Activated CD4-positive, alpha-beta T cell treated with anti-CD3 and anti-CD28 coated beads, Interleukin-2, amount 10 ng/mL, durations not matched to agents 24 days and 14 days (primary cell): Measurements from ENCODE around the gene G3BP1. TPM values are rescaled to one million over a fixed set of nuclear protein-coding genes. Genes with fewer than 3 reads are reported as not detected.
A peak's percentile ranks its signal among the peaks of the same experiment; 100 is the strongest.

Experiments used
- DNase-seq: peaks from one replicate; pipeline ENCODE4 v3.0.0; 2022
- H3K27ac Mint-ChIP-seq: one replicate; pipeline ENCODE4 v1.8.0; 2022; ENCODE audit warnings: mild to moderate bottlenecking, mixed read lengths
- H3K27me3 Mint-ChIP-seq: one replicate; pipeline ENCODE4 v1.8.0; 2022; ENCODE audit warnings: mixed read lengths
- H3K36me3 Mint-ChIP-seq: one replicate; pipeline ENCODE4 v1.8.0; 2022; ENCODE audit warnings: low read depth, mild to moderate bottlenecking, mixed read lengths
- H3K4me1 Mint-ChIP-seq: one replicate; pipeline ENCODE4 v1.8.0; 2021; ENCODE audit warnings: mixed read lengths
- H3K4me3 Mint-ChIP-seq: one replicate; pipeline ENCODE4 v1.8.0; 2022; ENCODE audit warnings: mild to moderate bottlenecking, moderate library complexity, mixed read lengths
- H3K9me3 Mint-ChIP-seq: one replicate; pipeline ENCODE4 v1.8.0; 2021; ENCODE audit warnings: mixed read lengths
- intact Hi-C: fragments of 100-400 bp; cut with micrococcal nuclease; formaldehyde crosslinking; loops from one replicate; pipeline ENCODE4 v1.15.1; 2023
- total RNA-seq: library from RNA; stranded (reverse); gene quantifications from 2 replicates; pipeline ENCODE4 v1.2.3, GENCODE V29; 2022

Gene G3BP1
- total RNA-seq, 1 donor from 2014 or later = 362 TPM

DNA sequence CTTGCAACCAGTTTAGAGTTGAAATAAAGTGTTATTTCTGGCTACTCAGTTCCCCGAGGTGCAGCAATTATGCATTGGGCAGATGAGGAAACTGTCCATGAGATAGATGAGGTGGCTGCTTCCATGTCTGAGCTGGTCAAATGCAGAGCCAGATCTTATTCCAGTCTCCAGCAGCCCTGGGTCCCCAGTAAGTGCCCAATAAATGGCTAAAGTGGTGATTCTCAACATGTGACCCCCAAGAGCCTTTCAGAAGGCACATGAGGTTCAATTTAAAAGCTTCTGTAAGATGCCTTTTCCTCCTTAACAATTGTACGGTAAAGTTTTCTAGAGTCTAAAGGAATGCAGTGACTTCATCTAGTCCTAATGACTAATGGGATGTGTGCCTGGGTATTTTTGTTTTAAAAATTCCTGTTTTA, 30.8 kb upstream of the G3BP1 start:
- no peaks in the 10 kb centered on the region for H3K27me3 Mint-ChIP-seq
- H3K4me1 Mint-ChIP-seq = peaks cover 24% of the 10 kb centered on the region
- H3K27ac Mint-ChIP-seq = no peak overlapping the region
- no peak overlapping the region for H3K4me3 Mint-ChIP-seq
- no peak for DNase-seq
- no peaks in the 10 kb centered on the region for H3K9me3 Mint-ChIP-seq
- intact Hi-C loops = loop anchor here (1.0 to 10.0 kb wide), 3 partner anchors 17 to 296 kb away; partner anchors contain the start of genes ATOX1 and SLC36A1
- peaks cover 33% of the 10 kb centered on the region for H3K36me3 Mint-ChIP-seq

DNA sequence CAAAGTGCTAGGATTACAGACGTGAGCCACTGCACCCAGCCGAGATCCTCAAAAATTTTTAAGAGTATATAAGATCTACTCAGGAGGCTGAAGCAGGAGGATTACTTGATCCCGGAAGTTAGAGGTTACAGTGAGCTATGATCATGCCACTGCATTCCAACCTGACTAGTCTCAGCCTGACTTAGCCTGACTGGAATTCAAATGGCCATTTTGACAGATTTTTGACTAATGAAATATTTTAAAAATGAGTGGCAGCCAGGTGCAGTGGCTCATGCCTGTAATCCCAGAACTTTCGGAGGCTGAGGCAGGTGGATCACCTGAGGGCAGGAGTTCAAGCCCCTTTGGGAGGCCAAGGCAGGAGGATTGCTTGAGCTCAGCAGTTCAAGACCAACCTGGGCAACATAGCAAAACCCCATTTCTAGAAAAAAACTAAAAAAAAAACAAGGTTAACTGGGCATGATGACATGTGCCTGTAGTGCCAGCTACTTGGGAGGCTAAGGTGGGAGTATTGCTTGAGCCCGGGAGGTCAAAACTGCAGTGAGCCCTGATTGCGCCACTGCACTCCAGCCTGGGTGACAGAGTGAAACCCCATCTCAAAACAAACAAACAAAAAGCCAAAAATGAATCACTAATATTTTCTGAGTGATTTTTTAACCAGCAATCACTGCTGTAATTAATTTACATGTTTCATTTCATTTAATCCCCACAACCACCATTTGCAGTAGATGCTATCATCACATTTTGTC, 29.9 kb upstream of the G3BP1 start:
- Mint-ChIP-seq H3K27ac (no peak overlapping the region), H3K36me3 (peaks cover 33% of the 10 kb centered on the region), H3K27me3 (no peaks in the 10 kb centered on the region), H3K4me3 (no peak overlapping the region), H3K4me1 (peaks cover 29% of the 10 kb centered on the region), H3K9me3 (no peaks in the 10 kb centered on the region)
- no peak for DNase-seq
- intact Hi-C loops = loop anchor here (10.0 kb wide), 1 partner anchor 297 kb away; the partner anchor contains the start of gene SLC36A1

DNA sequence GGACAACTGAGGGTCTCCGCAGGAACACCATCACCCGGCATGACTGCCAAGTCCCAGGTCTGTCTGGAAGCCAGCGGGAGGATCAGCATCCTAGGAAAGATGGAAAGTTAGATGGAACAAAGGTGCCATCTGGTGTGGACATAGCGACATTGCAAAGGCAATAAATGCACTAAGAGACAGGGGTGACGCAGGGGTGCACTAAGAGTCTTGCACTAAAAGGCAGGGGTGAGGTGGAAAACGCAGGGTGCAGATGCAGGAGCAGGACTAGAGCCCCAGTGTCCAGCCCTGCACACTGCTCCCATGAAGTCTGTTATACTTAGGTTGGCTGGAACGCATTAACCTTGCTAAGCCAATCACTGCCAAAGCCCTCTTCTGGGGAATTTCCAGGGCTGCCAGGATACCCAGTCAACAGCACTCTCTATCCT, 28.9 kb upstream of the G3BP1 start:
- Mint-ChIP-seq H3K27me3 (no peaks in the 10 kb centered on the region), H3K27ac (no peak overlapping the region), H3K36me3 (peaks cover 33% of the 10 kb centered on the region), H3K4me1 (peaks cover 31% of the 10 kb centered on the region), H3K9me3 (no peaks in the 10 kb centered on the region), H3K4me3 (no peak overlapping the region)
- intact Hi-C loops = loop anchor here (10.0 kb wide), 1 partner anchor 298 kb away; the partner anchor contains the start of gene SLC36A1
- no peak for DNase-seq

DNA sequence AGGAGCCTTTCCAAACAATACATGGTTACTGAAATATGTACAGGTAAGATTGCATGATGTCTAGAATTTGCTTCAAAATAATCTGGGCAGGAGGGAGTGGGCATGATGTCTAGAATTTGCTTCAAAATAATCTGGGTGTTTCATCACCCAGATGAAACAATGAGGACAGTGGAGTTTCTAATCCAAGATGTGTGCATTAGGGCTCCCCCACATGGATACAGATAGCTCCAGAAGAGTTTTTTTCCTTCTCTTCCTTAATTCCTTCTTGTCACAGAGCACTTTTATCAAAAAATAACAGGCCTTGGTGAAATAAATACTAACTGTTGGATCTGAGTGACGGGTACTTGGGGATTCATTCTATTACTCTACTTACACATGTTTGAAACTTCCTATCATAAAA, 28.2 kb upstream of the G3BP1 start:
- no peak overlapping the region for H3K27ac Mint-ChIP-seq
- no peak for DNase-seq
- H3K27me3 Mint-ChIP-seq = no peaks in the 10 kb centered on the region
- H3K36me3 Mint-ChIP-seq = peaks cover 33% of the 10 kb centered on the region
- intact Hi-C loops = loop anchor here (10.0 kb wide), 1 partner anchor 299 kb away; the partner anchor contains the start of gene SLC36A1
- H3K9me3 Mint-ChIP-seq = no peaks in the 10 kb centered on the region
- peaks cover 31% of the 10 kb centered on the region for H3K4me1 Mint-ChIP-seq
- H3K4me3 Mint-ChIP-seq = no peak overlapping the region

DNA sequence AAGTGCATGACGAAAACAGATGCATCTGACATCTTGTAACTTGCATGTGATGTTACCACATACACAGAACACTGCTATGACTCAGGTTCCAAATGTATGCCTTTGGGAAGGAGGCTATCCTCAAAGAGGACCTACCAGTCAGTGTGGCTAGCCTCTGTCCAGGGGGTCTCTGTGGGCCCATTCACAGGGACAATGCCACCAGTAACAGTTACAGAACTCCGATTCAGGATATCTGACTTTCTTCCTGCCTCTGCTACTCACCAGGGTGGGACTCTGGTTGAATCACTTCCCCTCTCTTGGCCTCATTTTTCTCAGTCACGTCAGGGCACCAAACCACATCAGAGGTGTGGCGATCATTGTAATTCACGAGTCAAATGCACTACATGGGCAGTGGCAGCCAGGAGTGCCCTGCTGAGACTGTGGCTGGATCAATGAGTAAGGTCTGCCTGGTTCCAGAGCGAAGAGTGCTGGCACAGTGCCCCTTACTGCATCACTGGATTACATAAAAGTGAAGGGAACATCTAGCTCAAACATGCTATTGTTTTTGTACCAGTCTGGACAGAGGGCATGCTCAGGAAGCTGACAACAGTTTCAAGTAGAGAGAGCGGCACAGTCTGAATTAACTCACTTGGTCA, 26.6 kb upstream of the G3BP1 start:
- intact Hi-C loops = loop anchor here (10.0 kb wide), 1 partner anchor 300 kb away; the partner anchor contains the start of gene SLC36A1
- Mint-ChIP-seq H3K4me1 (peaks cover 40% of the 10 kb centered on the region), H3K4me3 (peak overlapping the region; percentile 52), H3K27me3 (no peaks in the 10 kb centered on the region), H3K36me3 (peaks cover 37% of the 10 kb centered on the region), H3K9me3 (no peaks in the 10 kb centered on the region), H3K27ac (peak overlapping the region; percentile 45)
- peak; percentile 75 for DNase-seq

DNA sequence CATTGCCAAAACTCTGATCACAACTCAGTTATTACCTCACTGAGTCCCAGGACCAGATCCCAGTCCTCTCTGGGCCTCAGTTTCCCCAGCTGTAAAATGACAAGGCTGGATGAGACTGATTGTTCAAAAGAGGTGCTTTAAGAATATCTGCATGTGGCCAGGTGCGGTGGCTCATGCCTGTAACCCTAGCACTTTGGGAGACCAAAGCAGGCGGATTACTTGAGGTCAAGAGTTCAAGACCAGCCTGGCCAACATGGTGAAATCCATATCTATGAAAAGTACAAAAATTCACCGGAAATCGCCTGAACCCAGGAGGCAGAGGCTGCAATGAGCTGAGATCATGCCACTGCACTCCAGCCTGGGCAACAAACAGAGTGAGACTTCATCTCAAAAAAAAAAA, 21.6 kb upstream of the G3BP1 start:
- H3K27ac Mint-ChIP-seq = peak overlapping the region; percentile 87
- no peak overlapping the region for H3K4me3 Mint-ChIP-seq
- DNase-seq = no peak
- H3K4me1 Mint-ChIP-seq = peaks cover 36% of the 10 kb centered on the region
- peaks cover 25% of the 10 kb centered on the region for H3K36me3 Mint-ChIP-seq
- no peaks in the 10 kb centered on the region for H3K9me3 Mint-ChIP-seq
- intact Hi-C loops = no loop called here
- H3K27me3 Mint-ChIP-seq = no peaks in the 10 kb centered on the region

DNA sequence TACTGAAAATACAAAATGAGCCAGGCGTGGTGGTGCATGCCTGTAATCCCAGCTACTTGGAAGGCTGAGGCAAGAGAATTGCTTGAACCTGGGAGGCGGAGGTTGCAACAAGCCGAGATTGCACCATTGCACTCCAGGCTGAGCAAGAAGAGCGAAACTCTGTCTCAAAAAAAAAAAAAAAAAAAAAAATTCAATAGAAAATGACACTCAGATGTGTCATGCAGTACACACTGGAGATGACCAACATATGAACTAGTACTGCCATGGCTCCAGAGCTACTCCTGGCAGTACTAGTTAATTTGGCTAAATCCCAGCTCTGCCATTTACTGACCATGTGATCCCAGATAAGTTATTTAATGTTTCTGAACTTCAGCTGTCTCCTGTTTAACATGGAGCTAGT, 20.7 kb upstream of the G3BP1 start:
- DNase-seq = no peak
- Mint-ChIP-seq H3K4me3 (no peak overlapping the region), H3K36me3 (peaks cover 18% of the 10 kb centered on the region), H3K9me3 (no peaks in the 10 kb centered on the region), H3K4me1 (peaks cover 33% of the 10 kb centered on the region), H3K27me3 (no peaks in the 10 kb centered on the region), H3K27ac (no peak overlapping the region)
- intact Hi-C loops = no loop called here

DNA sequence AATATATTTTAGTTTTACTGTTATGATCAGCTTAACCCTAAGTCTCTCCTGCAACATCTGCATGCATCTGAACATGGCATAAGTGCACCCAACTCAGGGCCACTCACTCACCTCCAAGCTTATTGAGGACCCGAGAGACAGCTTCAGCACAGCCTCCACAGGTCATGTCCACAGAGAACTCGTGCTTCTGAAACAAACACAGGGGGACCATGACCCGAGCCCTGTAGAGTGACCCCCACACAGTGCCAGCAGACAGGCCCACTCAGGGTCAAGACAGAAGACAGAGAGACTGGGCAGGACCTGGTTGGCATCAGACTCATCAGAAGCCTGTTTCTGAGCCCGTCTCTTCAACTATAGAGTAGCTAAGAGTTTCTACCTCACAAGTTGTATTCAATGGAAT, 20.2 kb upstream of the G3BP1 start:
- intact Hi-C loops = no loop called here
- Mint-ChIP-seq H3K27me3 (no peaks in the 10 kb centered on the region), H3K27ac (no peak overlapping the region), H3K4me3 (no peak overlapping the region), H3K4me1 (peaks cover 34% of the 10 kb centered on the region), H3K9me3 (no peaks in the 10 kb centered on the region), H3K36me3 (peaks cover 22% of the 10 kb centered on the region)
- no peak for DNase-seq

DNA sequence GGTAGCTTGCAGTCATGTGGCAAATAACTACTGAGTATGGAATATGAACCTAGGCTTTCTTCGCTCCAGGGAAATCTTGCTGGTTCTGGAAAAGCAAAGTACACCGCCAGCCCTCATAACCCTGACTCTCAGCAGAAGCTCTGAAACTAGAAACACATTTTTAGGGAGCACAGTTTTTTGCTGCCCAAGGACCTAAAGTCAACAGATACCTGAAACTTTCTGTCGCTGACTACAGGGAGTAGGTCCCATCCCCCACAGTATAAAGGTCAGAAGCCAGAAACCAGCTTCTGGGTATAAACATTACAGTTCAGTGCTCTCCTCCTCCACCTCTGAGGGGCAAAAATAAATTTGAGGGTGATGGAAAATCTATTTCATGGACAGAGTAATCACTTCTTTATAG, 16.4 kb upstream of the G3BP1 start:
- H3K9me3 Mint-ChIP-seq = no peaks in the 10 kb centered on the region
- H3K36me3 Mint-ChIP-seq = peaks cover 18% of the 10 kb centered on the region
- no peaks in the 10 kb centered on the region for H3K27me3 Mint-ChIP-seq
- DNase-seq = no peak
- H3K4me1 Mint-ChIP-seq = peaks cover 38% of the 10 kb centered on the region
- intact Hi-C loops = no loop called here
- peak overlapping the region; percentile 49 for H3K4me3 Mint-ChIP-seq
- peak overlapping the region; percentile 2 for H3K27ac Mint-ChIP-seq

DNA sequence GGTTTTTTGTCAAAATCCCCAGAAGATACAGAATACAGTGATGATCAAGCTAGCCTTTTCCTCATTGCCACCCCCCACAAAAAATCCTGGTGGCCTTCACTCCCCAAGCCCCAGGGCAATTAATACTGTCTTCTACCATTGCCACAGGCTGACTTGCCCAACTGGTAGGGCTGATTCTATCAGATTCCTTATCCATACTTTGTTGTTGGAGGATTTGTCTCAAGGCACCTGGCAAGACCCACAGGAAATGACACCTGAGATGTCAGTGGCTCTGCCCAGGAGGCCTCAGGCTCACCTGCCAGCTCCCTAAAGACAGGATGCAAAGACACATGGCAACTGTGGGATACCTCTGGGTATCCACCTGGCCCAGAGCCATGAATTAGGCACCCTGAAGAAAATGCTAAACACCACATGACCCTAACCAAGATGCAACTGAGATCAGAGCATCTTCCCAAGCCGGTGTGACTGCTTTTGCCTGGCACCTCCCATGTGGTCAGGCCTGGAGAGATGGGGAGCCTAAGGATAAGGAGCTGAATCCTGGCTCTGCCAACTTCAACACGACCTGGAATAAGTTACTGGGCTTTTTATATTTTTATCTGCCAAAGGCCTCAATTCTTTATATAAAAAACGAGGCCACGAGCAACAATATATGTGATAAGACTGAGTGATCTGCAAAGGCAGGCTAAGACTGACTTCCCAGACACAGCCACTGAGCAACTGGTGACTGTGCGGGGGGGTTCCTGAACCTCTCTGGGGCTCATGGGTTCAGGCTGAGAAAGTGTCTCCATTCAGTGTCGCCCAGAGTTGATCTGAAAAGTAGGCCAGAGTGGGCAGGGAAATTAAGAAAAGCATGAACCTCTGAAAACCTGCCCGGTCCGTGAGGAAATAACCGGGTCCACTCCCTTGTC, 14.3 kb upstream of the G3BP1 start:
- DNase-seq = peak; percentile 71
- Mint-ChIP-seq H3K9me3 (no peaks in the 10 kb centered on the region), H3K27me3 (no peaks in the 10 kb centered on the region), H3K36me3 (peaks cover 15% of the 10 kb centered on the region), H3K4me3 (peak overlapping the region; percentile 98), H3K27ac (peak overlapping the region; percentile 98), H3K4me1 (peaks cover 31% of the 10 kb centered on the region)
- intact Hi-C loops = loop anchor here (1.0 kb wide), 3 partner anchors 8 to 17 kb away; partner anchors contain the start of gene G3BP1

DNA sequence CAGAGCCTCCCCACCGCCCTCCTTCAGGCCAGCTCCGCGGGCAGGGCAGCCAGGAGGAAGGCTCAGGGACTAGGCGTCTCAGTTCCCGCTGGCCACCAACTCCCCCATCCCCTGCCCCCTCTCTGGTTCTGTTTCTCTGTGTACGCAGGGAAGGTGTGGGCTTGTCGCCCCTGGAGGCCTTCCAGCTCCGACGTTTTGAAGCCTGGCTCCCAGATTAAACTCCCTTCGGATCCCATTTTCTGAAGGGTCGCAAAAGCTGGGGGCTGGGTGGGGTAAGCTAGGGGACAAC, 13.7 kb upstream of the G3BP1 start:
- Mint-ChIP-seq H3K4me3 (peak overlapping the region; percentile 98), H3K27me3 (no peaks in the 10 kb centered on the region), H3K27ac (peak overlapping the region; percentile 98), H3K4me1 (peaks cover 28% of the 10 kb centered on the region), H3K9me3 (no peaks in the 10 kb centered on the region), H3K36me3 (peaks cover 11% of the 10 kb centered on the region)
- DNase-seq = no peak
- intact Hi-C loops = loop anchor here (1.0 kb wide), 3 partner anchors 9 to 18 kb away; partner anchors contain the start of gene G3BP1

DNA sequence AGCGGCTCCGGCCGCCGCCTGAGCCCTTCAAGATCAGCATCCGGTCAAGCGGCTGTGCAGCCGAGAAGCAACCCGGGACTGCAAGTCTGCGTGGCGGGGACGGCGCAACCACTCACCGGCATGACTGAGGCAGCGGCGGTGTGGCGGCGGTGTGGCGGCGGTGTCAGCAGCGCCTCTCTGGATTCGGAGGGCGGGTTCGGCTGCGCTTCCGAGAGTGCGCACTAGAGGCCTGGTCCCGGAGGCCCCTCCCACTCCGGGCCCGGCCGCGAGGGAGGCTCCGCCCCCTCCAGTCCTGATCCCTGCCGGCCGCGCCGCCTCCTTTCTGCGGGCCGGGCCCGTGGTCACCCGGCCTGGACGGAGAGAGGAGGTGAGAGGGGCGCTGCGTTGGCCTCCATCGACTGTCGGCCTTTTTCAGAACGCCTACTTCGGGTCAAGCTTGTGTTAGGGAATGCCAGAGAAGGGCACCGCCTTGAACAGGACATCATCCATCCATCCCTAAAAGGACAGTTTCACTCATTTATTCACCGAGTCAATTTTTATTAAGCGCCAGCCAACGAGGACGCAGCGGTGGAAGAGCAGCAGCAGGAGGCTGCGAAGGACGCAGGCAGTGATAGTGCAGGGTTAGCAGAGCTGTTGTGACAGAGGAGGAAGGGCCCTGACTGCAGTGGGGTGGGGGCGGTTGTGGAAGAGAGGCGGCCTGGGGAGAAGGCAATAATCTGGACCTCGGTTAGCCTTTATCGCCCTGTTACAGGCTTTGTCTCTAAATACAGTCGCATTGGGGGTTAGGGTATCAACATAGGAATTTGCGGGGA, 13.1 kb upstream of the G3BP1 start, which contains the start of gene ATOX1:
ATOX1 (minus strand) TSS at position 202 of the 812 bp plus-strand sequence; CDS start at position 122, 80 bp downstream.
- Mint-ChIP-seq H3K4me3 (peak within 1 kb of the TSS; percentile 98), H3K36me3 (peaks cover 7% of the 10 kb centered on the region), H3K9me3 (no peaks in the 10 kb centered on the region), H3K27me3 (no peaks in the 10 kb centered on the region), H3K27ac (peak within 1 kb of the TSS; percentile 98), H3K4me1 (peaks cover 28% of the 10 kb centered on the region)
- intact Hi-C loops = loop anchor here (1.0 kb wide), 3 partner anchors 9 to 18 kb away; partner anchors contain the start of gene G3BP1
- peak; percentile 98 for DNase-seq

DNA sequence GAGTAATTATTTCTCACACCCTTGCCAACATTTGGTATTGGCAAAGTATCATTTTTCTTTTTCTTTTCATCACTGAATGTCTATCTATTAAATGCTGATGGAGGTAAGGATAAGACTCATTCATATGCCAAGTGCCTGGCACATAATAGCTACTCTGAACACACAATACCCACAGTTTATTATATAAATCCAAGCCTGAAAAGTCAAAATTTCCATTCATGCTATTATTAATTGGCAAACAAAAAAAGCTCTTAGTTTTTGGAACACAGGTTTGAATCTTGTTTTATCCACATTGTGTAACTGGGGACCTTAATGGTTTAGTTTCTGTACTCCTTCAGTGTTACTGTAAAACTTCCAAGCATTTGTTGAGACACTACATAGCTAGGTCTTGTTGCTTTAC, 7.0 kb upstream of the G3BP1 start:
- H3K9me3 Mint-ChIP-seq = no peaks in the 10 kb centered on the region
- no peak overlapping the region for H3K27ac Mint-ChIP-seq
- H3K4me3 Mint-ChIP-seq = no peak overlapping the region
- H3K4me1 Mint-ChIP-seq = no peaks in the 10 kb centered on the region
- no peaks in the 10 kb centered on the region for H3K36me3 Mint-ChIP-seq
- intact Hi-C loops = no loop called here
- H3K27me3 Mint-ChIP-seq = peaks cover 3% of the 10 kb centered on the region
- DNase-seq = no peak
